ENCODE results near the gene EDEM3.
A peak's percentile ranks its signal among the peaks of the same experiment; 100 is the strongest.

Gene EDEM3

GRCh38 chr1:184752656-184753055 is 2.0 kb downstream of the EDEM3 start:
- Histone ChIP-seq H4K12ac (ENCODE audit: low read depth, low read length) (no peak overlapping the region), H3K27me3 (ENCODE audit: insufficient read depth, low read length) (no peaks in the 10 kb centered on the region), H3K23ac (ENCODE audit: low read length) (no peak overlapping the region), H3K4me1 (ENCODE audit: control insufficient read depth in 1 of 2, insufficient read depth in 2 of 2, low read length in 2 of 2) (no peaks in the 10 kb centered on the region), H3K18ac (ENCODE audit: low read length) (no peak overlapping the region), H3K9ac (ENCODE audit: low read length) (no peak overlapping the region), H3K79me1 (ENCODE audit: low read length) (peaks cover 4% of the 10 kb centered on the region), H3K4ac (ENCODE audit: low read depth, low read length) (no peak overlapping the region), H3K4me3 (ENCODE audit: low read depth, low read length) (no peak overlapping the region), H3K4me2 (ENCODE audit: low read length) (no peak overlapping the region), H3K14ac (ENCODE audit: low read length) (no peak overlapping the region), H3K79me2 (ENCODE audit: control insufficient read depth, insufficient read depth, low read length, poor library complexity) (peaks cover 3% of the 10 kb centered on the region), H2BK5ac (ENCODE audit: low read depth, low read length, poor library complexity) (no peak overlapping the region), H3K9me3 (ENCODE audit: insufficient read depth, low read depth, low read length) (no peaks in the 10 kb centered on the region), H2AK5ac (ENCODE audit: low read length) (no peak overlapping the region), H4K8ac (ENCODE audit: low read depth, low read length) (no peak overlapping the region), H4K91ac (ENCODE audit: low read depth, low read length) (no peak overlapping the region), H3K36me3 (ENCODE audit: control insufficient read depth in 1 of 2, insufficient read depth in 2 of 2, low read length in 2 of 2) (peaks cover 0 to 1% of the 10 kb centered on the region in 2 experiments), H2BK120ac (ENCODE audit: insufficient read depth, low read length, poor library complexity) (no peak overlapping the region), H3K27ac (ENCODE audit: low read depth, low read length) (no peak overlapping the region), H2AFZ (ENCODE audit: insufficient read depth, low read length, poor library complexity) (no peak overlapping the region), H2BK12ac (ENCODE audit: low read length) (no peak overlapping the region)
- WGBS (ENCODE audit: extremely low coverage, insufficient coverage, insufficient read length) = no CpG with 5 or more reads among the region's 2 CpGs
- no peak for DNase-seq

- Histone ChIP-seq H3K4ac (ENCODE audit: low read depth, low read length) (no peak overlapping the region), H3K79me2 (ENCODE audit: control insufficient read depth, insufficient read depth, low read length, poor library complexity) (no peaks in the 10 kb centered on the region), H3K4me2 (ENCODE audit: low read length) (no peak overlapping the region), H3K14ac (ENCODE audit: low read length) (no peak overlapping the region), H2BK5ac (ENCODE audit: low read depth, low read length, poor library complexity) (no peak overlapping the region), H3K23ac (ENCODE audit: low read length) (no peak overlapping the region), H3K9me3 (ENCODE audit: insufficient read depth, low read depth, low read length) (no peaks in the 10 kb centered on the region), H4K12ac (ENCODE audit: low read depth, low read length) (no peak overlapping the region), H2AK5ac (ENCODE audit: low read length) (no peak overlapping the region), H2AFZ (ENCODE audit: insufficient read depth, low read length, poor library complexity) (no peak overlapping the region), H4K8ac (ENCODE audit: low read depth, low read length) (no peak overlapping the region), H2BK120ac (ENCODE audit: insufficient read depth, low read length, poor library complexity) (no peak overlapping the region), H3K27me3 (ENCODE audit: insufficient read depth, low read length) (no peaks in the 10 kb centered on the region), H3K9ac (ENCODE audit: low read length) (no peak overlapping the region), H3K4me3 (ENCODE audit: low read depth, low read length) (no peak overlapping the region), H4K91ac (ENCODE audit: low read depth, low read length) (no peak overlapping the region), H2BK12ac (ENCODE audit: low read length) (no peak overlapping the region), H3K79me1 (ENCODE audit: low read length) (no peaks in the 10 kb centered on the region), H3K27ac (ENCODE audit: low read depth, low read length) (no peak overlapping the region), H3K18ac (ENCODE audit: low read length) (no peak overlapping the region), H3K4me1 (ENCODE audit: control insufficient read depth in 1 of 2, insufficient read depth in 2 of 2, low read length in 2 of 2) (no peaks in the 10 kb centered on the region), H3K36me3 (ENCODE audit: control insufficient read depth in 1 of 2, insufficient read depth in 2 of 2, low read length in 2 of 2) (peaks cover 0 to 1% of the 10 kb centered on the region in 2 experiments)
- DNase-seq = no peak
- no CpG with 5 or more reads among the region's 2 CpGs for WGBS (ENCODE audit: extremely low coverage, insufficient coverage, insufficient read length)
Observed at GRCh38 chr1:184748740-184749139, 5.9 kb downstream of the EDEM3 start.

DNA sequence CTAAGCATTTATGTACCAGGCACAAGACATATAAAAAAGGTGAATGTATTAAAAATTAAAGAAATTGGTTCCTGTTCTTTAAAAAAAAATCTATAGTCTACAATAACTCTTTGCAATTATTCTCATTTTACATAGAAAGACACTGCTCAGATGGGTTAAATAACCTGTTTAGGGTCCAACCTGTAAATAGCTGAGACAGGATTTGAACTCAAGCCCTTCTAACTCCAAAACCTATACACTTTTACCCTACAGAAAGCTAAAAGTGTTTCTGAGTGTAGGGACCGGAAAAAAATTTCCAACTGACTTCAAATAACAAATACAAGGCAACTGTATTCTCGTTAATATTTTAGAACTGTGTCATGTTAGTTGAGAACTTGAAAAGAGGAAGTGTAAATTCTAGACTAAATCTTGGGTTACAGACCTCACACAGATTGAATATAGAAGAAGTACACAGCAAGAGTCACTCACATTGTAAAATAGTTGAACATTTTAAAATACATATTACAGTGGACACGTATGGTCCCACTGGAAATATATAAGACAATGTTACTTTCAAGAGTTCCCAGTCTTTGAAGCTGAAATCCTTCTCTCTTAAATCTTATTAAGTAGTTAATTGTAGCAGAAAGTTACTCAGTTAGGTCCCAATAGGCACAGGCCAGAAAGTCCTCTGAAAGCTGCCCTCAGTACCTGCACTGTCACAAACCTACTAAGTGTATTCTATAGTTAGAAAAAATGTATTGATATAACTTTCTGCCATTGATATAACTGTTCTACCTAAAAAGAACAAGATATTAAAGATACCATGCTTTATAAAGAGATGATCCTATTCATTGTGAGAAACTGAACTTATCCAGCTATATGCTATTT is 7.3 kb downstream of the EDEM3 start:
- no peak overlapping the region for H3K14ac ChIP-seq (ENCODE audit: low read length)
- no peak for DNase-seq
- no peak overlapping the region for H4K91ac ChIP-seq (ENCODE audit: low read depth, low read length)
- no peak overlapping the region for H3K27ac ChIP-seq (ENCODE audit: low read depth, low read length)
- no peak overlapping the region for H3K4me3 ChIP-seq (ENCODE audit: low read depth, low read length)
- no peak overlapping the region for H3K9ac ChIP-seq (ENCODE audit: low read length)
- no peaks in the 10 kb centered on the region for H3K9me3 ChIP-seq (ENCODE audit: insufficient read depth, low read depth, low read length)
- H2BK12ac ChIP-seq (ENCODE audit: low read length) = no peak overlapping the region
- no peak overlapping the region for H3K23ac ChIP-seq (ENCODE audit: low read length)
- no peak overlapping the region for H2AFZ ChIP-seq (ENCODE audit: insufficient read depth, low read length, poor library complexity)
- WGBS (ENCODE audit: extremely low coverage, insufficient coverage, insufficient read length) = no CpG with 5 or more reads among the region's 3 CpGs
- no peak overlapping the region for H2BK5ac ChIP-seq (ENCODE audit: low read depth, low read length, poor library complexity)
- H3K79me1 ChIP-seq (ENCODE audit: low read length) = no peaks in the 10 kb centered on the region
- H3K4ac ChIP-seq (ENCODE audit: low read depth, low read length) = no peak overlapping the region
- no peaks in the 10 kb centered on the region for H3K79me2 ChIP-seq (ENCODE audit: control insufficient read depth, insufficient read depth, low read length, poor library complexity)
- no peak overlapping the region for H2AK5ac ChIP-seq (ENCODE audit: low read length)
- H3K4me2 ChIP-seq (ENCODE audit: low read length) = no peak overlapping the region
- no peaks in the 10 kb centered on the region for H3K4me1 ChIP-seq (ENCODE audit: control insufficient read depth in 1 of 2, insufficient read depth in 2 of 2, low read length in 2 of 2)
- H2BK120ac ChIP-seq (ENCODE audit: insufficient read depth, low read length, poor library complexity) = no peak overlapping the region
- H3K36me3 ChIP-seq (ENCODE audit: control insufficient read depth in 1 of 2, insufficient read depth in 2 of 2, low read length in 2 of 2) = peaks cover 0 to 1% of the 10 kb centered on the region in 2 experiments
- H3K27me3 ChIP-seq (ENCODE audit: insufficient read depth, low read length) = no peaks in the 10 kb centered on the region
- H3K18ac ChIP-seq (ENCODE audit: low read length) = no peak overlapping the region
- no peak overlapping the region for H4K8ac ChIP-seq (ENCODE audit: low read depth, low read length)
- no peak overlapping the region for H4K12ac ChIP-seq (ENCODE audit: low read depth, low read length)

DNA sequence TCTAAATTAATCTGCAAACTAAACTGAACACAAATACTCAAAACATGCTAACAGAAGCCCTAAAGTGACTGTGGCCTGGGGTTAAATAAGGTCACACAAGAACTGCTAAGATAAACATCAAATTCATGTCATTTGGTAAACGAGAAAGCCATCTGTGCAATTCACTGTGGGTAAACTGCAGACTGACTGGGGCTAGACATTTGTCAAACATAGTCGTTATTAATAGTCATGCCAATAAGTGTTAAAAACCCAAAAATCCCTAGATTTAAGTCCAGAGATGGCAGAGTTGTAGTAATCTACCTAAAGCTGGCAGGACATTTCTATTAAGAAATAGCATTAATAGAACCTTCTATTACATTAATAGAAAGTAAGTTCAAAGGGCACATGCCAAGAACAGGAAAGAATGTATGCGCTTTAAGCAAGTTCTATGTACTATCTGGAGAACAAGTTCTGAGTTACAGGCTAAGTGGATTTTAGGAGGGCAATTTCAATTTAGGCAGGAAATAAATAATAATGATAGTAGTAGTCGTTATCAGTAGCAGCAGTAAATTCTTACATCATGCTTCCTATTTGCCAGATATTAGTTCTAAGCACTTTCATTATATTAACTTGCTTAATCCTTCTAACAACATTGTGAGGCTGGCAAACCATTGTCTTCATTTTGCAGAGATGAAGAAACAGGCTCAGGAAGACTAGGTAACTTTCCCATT is 8.6 kb downstream of the EDEM3 start:
- Histone ChIP-seq H3K9me3 (ENCODE audit: insufficient read depth, low read depth, low read length) (no peaks in the 10 kb centered on the region), H4K12ac (ENCODE audit: low read depth, low read length) (no peak overlapping the region), H2AK5ac (ENCODE audit: low read length) (no peak overlapping the region), H3K79me1 (ENCODE audit: low read length) (no peaks in the 10 kb centered on the region), H3K9ac (ENCODE audit: low read length) (no peak overlapping the region), H3K23ac (ENCODE audit: low read length) (no peak overlapping the region), H3K36me3 (ENCODE audit: control insufficient read depth in 1 of 2, insufficient read depth in 2 of 2, low read length in 2 of 2) (peaks cover 0 to 1% of the 10 kb centered on the region in 2 experiments), H2BK12ac (ENCODE audit: low read length) (no peak overlapping the region), H4K8ac (ENCODE audit: low read depth, low read length) (no peak overlapping the region), H3K79me2 (ENCODE audit: control insufficient read depth, insufficient read depth, low read length, poor library complexity) (no peaks in the 10 kb centered on the region), H3K4me2 (ENCODE audit: low read length) (no peak overlapping the region), H4K91ac (ENCODE audit: low read depth, low read length) (no peak overlapping the region), H3K4me3 (ENCODE audit: low read depth, low read length) (no peak overlapping the region), H3K27ac (ENCODE audit: low read depth, low read length) (no peak overlapping the region), H3K27me3 (ENCODE audit: insufficient read depth, low read length) (no peaks in the 10 kb centered on the region), H3K14ac (ENCODE audit: low read length) (no peak overlapping the region), H2AFZ (ENCODE audit: insufficient read depth, low read length, poor library complexity) (no peak overlapping the region), H2BK5ac (ENCODE audit: low read depth, low read length, poor library complexity) (no peak overlapping the region), H3K4ac (ENCODE audit: low read depth, low read length) (no peak overlapping the region), H2BK120ac (ENCODE audit: insufficient read depth, low read length, poor library complexity) (no peak overlapping the region), H3K18ac (ENCODE audit: low read length) (no peak overlapping the region), H3K4me1 (ENCODE audit: control insufficient read depth in 1 of 2, insufficient read depth in 2 of 2, low read length in 2 of 2) (no peaks in the 10 kb centered on the region)
- no CpG with 5 or more reads among the region's 4 CpGs for WGBS (ENCODE audit: extremely low coverage, insufficient coverage, insufficient read length)
- DNase-seq = peak; percentile 3 to 70
